Stimulated activated CD8-positive, alpha-beta memory T cell treated with anti-CD3 and anti-CD28 coated beads, Interleukin-4, amount 100 ng/mL, for 24 hours (primary cell): ENCODE results near the gene TCF19.

ENCODE experiments used
- DNase-seq: peaks from one replicate; pipeline ENCODE4 v3.0.0-alpha.2; 2020; ENCODE audit warnings: low read depth

Gene TCF19

GRCh38 chr6:31158140-31158862 lies at the start of gene TCF19:
Gene TCF19 (plus strand): TSS chr6:31158589. CDS start chr6:31159470, 881 bp downstream.
- DNase-seq, result peak; percentile 99

- no peak for DNase-seq
Measured at GRCh38 chr6:31110825-31111582, 47.4 kb upstream of the TCF19 start.

- DNase-seq, result no peak
Measured at GRCh38 chr6:31111712-31112111, 46.7 kb upstream of the TCF19 start.

GRCh38 chr6:31112478-31112877 lies 45.9 kb upstream of the TCF19 start, which contains the start of gene C6orf15:
Gene C6orf15 (minus strand): TSS chr6:31112575. CDS start chr6:31112555, 20 bp downstream.
- DNase-seq, result no peak

GRCh38 chr6:31113861-31114540 lies 44.4 kb upstream of the TCF19 start:
- no peak for DNase-seq

- no peak for DNase-seq
Measured at GRCh38 chr6:31114541-31114878, 43.9 kb upstream of the TCF19 start, which contains the start of gene PSORS1C1. Gene PSORS1C1 (plus strand): TSS chr6:31114800. CDS start chr6:31129633, 14,833 bp downstream.

- no peak for DNase-seq
Measured at GRCh38 chr6:31114970-31115849, 43.2 kb upstream of the TCF19 start.

GRCh38 chr6:31115941-31116560 lies 42.3 kb upstream of the TCF19 start:
- DNase-seq, result no peak

GRCh38 chr6:31116661-31117385 lies 41.6 kb upstream of the TCF19 start:
- no peak for DNase-seq

- DNase-seq, result no peak
Measured at GRCh38 chr6:31118178-31118577, 40.2 kb upstream of the TCF19 start.

GRCh38 chr6:31120151-31120915 lies 38.1 kb upstream of the TCF19 start, which contains the start of gene CDSN:
Gene CDSN (minus strand): TSS chr6:31120446. CDS start chr6:31120419, 27 bp downstream.
- no peak for DNase-seq

GRCh38 chr6:31121131-31121790 lies 37.1 kb upstream of the TCF19 start:
- DNase-seq, result no peak

GRCh38 chr6:31122791-31123706 lies 35.3 kb upstream of the TCF19 start:
- DNase-seq, result no peak

GRCh38 chr6:31125162-31125561 lies 33.2 kb upstream of the TCF19 start:
- DNase-seq, result no peak

GRCh38 chr6:31125586-31126363 lies 32.6 kb upstream of the TCF19 start:
- no peak for DNase-seq

GRCh38 chr6:31126396-31127175 lies 31.8 kb upstream of the TCF19 start:
- no peak for DNase-seq
